Posterior cingulate gyrus (tissue), 11 donors: Measurements from ENCODE around the gene MORN5.
"Not testable (repeated sequence)": the region's sequence is repeated elsewhere in the genome, so short reads cannot be mapped to it uniquely, and the experiment has no call there.

Source experiments
- DNase-seq, 10 donors: peaks; one replicate each; pipeline versions ENCODE4 v3.0.0 to v3.0.0-alpha.2; 2020 to 2021; ENCODE audit warnings: mixed read lengths in 3 of 10
- intact Hi-C: fragments of 100-400 bp; cut with DNase I; formaldehyde crosslinking; loops from one replicate; pipeline ENCODE4 v1.15.1; 2023

MORN5 gene

DNA sequence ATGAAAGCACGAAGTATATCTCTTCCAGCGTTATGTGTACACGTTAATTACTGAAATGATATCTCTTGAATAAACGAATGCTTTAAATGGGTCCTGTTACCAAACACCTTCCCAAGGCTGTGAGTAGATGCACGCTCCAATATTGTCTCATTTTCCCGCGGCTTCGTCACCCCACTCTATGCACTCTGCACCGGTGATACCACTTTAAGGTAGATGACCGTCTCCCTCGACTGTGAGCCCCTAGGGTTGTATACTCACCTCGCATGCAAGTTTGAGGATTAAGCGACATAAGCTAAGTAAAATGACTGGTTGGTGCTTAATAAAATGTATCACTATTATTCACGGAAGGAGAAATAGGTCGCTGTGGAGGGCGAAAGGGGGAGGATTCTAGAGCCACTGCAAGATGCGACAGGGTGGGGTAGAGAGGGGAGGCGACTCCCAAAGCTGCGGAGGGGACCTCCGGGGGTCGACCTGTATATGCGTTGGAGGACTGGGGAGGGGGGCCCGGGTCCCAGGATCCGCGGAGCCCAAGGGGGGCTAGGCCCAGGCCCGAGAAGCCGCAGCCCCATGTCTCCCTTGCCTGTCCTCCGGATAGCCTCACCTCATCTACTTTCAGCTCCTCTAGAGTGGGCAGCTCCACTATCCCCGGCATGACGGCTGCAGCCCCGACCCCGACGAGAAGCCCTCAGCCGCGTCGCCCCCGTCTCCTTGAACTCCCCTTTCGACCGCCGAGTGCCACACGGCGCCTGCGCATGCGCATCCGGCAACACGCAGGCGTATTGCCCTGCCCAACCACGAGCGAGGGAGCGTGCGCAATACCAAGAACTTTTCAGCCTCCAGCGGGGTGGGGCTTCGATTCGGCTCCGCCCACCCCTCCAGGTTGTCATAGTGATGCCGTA is at the start of gene MORN5, which contains the start of gene NDUFA8:
Gene MORN5 (plus strand): TSS at position 883 of the 899 bp plus-strand sequence. CDS start 65 bp downstream, outside the sequence.
Gene NDUFA8 (minus strand): TSS at position 754 of the 899 bp plus-strand sequence. CDS start 102 bp downstream, at position 652.
- intact Hi-C loops, result no loop called here
- peak; percentile 86 to 99 (median 91) for DNase-seq

DNA sequence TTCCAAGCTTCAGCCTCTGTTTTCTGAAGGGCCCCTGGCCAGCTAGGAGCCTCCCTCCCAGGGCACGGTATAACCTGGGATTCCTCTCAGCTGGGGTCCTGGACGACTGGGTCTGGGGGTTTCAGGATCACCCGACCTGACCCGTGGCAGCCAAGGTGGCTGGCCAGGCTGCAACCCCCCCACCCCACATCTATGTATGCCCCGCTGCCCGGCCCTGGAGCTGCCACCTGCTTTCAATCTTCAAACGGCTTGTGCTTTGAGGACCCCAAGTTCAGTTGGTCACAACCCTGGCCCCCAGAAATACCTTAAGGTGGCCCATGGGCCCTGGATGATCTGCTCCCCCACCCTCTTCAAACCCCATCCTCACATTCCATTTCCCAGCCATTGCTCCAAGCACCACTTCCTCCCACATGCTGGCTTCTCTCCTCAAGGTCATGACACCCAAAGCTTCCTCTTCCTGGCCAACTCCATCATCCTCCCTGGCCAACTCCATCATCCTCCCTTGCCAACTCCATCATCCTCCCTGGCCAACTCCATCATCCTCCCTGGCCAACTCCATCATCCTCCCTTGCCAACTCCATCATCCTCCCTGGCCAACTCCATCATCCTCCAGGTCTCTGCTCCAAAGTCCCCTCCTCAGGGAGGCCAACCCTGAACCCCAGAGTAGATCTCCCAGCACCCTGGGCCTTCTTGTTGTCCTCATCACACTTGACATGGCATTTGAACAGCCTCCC is 49.4 kb upstream of the MORN5 start:
- intact Hi-C loops, result no loop called here

DNA sequence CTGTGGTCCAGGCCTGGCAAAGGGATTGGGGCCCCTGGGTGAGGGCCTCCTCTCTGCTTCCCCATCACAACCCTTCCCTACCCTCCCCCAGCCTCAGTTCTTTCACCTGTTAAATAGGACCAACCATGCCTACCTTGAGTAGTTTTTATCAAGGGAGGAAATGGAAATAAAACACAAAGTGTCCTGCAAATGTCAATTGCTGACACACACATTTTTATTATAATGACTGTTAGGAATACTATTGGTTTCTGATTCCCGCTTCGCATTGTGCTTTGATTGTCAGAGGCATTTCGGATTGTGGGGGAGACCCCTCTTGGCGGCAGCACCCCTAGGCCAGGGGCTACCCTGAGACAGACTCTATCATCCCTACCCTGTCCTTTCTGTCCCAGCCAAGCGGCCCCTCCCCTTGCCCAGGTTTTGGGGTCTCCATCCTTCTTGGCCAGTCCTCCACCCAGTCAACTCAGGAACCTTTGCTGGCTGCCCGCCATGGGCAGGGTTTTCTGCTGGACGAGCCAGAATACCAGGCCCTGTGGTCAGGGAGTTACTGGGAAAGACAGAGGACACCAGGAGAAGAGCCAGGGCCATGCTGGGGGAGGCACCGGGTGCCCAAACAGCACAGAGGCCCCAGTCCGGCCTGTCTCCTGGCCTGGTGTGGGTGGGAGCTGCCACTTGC is 48.2 kb upstream of the MORN5 start:
- intact Hi-C loops, result no loop called here
- DNase-seq, result peak in 1 of 10 donors; percentile 79

More for the DNA sequence above, 49.4 kb upstream of the MORN5 start:
- no peak for DNase-seq

DNA sequence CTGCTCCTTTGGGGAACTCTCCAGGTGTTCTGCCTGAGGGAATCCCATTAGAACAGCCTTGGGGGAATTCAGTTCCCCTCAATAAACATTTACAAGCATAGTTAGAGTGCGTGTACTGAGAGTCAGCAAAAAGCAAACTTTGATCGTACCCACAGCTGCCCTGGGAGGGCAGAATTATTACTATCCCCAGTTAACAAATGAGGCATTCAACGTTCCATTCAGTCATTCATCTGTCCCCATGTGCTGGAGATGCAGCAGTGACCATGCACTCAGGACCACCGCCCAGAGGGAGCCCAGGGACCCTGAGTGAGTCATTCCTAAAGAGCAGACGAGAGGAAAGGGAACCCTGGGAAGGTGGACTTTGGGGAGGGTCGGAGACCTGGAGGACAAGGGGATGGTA is 47.5 kb upstream of the MORN5 start:
- intact Hi-C loops, result no loop called here
- no peak for DNase-seq

DNA sequence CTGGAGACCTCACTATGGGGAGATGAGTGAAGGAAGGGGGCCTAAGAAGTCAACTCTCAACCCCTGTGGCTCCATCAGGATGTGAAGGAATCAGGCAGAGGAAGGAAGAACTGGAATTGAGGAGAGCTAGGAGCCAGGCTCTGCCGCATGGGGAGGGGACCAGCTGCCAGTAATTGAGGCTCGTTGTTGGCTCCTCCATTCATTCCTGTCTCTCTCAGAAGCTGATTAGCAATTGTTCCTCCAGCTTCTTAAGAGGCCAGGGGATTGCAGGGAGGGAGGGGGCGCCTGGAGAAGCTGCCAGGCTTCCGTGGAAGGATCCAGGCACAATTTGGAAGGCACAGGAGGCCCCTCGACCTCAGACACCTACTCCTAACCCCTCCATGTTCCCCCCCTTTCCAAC is 46.1 kb upstream of the MORN5 start:
- DNase-seq, result peak in 1 of 10 donors; percentile 86
- intact Hi-C loops, result no loop called here

DNA sequence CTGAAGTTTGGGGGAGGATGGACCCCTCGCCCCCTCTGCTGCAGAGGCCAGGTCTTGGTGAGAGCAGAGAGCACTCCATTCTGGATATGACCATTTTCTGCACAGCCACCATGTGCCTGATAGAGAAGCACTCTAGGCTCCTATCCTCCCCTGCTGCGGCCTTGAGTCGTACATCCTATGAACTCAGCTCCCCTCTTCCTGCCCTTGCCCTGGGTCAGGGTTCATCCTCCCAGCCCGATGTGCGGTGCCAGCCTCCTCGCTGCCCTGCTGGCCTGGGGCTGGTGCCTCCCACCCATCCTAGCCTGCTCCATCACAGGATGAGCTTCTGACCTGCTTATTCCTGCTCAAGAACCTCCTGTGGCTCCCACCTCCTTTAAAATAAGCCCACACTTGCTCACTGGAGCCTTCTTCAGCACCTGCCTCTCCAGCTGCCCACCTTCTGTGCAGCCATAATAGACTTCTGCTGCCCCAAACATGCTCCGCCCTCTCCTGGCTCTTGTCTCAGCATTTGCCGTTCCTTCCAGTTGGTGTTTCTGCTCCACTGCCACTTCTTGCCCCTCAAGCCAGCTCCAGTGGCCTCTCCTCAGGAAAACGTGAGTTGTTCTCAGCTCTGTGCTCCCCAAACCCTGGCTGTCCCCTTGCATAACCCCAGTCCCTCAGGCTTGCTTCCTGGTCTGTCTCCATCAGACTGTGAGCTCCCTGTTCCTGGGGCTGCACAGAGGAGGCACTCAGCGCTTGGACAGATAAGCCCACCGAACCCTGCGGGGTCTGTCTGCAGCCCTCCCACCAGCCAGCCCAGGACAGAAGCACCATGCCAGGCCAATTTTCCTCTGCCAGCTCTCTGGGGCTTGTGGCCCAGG is 44.3 kb upstream of the MORN5 start:
- peak in 2 of 10 donors; percentile 40 to 77 for DNase-seq
- intact Hi-C loops, result no loop called here

DNA sequence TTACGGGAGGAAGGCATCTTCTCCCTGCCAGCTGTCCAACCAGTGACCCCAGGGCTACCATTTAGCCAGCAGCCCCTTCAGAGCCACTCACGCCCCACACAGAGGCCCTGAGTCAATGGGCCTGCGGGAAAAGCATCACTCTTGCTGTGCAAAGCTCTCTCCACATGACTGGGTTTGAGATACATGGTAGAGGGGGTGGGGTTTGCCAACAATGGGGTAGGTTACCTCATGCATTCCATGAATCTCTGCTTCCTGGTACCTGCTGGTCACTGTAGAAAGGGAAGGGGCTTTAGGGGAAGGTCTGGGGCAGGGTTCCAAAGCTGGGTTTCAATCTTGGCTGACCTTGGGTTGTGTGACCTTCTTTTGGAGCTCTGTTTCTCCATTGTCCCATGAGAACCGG is 43.7 kb upstream of the MORN5 start:
- intact Hi-C loops, result no loop called here
- peak in 1 of 10 donors; percentile 18 for DNase-seq

DNA sequence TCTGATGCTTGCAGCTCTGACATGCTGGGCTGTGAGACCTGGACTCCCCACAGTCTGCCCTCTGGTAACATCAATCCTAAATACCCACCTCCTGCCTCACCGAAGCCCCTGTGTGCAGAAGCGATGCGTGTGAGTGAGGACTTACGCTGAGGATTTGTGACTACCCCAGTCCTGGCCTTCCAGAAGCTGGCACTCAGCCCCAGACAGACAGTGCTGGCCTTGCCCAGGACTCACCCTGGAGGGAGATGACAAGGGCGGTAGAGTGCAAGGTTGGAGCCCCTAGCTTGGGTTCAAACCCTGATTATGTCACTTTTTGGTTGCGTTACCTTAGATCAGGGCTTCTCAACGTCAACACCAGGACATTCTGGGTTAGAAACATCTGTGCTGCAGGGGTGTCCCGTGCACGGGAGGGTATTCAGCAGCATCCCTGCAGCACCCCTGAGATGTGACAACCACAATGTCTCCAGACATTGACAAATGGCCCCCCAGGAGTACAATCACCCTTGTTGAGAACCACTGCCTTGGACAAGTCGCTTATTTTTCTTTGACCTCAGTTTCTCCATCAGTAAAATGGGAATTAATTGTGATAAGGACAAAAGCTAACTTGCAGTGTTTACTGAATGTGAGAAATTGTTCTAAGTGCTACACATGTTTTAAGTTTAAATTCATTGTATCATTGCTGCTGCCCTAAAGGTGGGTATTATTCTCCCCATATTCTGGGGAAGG is 43.1 kb upstream of the MORN5 start:
- intact Hi-C loops, result no loop called here
- DNase-seq, result no peak

DNA sequence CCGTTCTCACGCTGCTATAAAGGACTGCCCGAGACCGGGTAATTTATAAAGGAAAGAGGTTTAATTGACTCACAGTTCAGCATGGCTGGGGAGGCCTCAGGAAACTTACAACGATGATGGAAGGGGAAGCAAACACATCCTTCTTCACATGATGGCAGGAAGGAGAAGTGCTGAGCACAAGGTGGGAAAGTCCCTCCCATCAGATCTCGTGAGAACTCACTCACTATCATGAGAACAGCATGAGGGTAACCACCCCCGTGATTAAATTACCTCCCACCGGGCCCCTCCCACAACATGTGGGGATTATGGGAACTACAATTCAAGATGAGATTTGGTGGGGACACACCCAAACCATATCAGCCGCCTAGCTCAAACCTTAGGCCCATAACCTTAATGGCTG is 42.5 kb upstream of the MORN5 start:
- DNase-seq, intact Hi-C loops: not testable (repeated sequence)

DNA sequence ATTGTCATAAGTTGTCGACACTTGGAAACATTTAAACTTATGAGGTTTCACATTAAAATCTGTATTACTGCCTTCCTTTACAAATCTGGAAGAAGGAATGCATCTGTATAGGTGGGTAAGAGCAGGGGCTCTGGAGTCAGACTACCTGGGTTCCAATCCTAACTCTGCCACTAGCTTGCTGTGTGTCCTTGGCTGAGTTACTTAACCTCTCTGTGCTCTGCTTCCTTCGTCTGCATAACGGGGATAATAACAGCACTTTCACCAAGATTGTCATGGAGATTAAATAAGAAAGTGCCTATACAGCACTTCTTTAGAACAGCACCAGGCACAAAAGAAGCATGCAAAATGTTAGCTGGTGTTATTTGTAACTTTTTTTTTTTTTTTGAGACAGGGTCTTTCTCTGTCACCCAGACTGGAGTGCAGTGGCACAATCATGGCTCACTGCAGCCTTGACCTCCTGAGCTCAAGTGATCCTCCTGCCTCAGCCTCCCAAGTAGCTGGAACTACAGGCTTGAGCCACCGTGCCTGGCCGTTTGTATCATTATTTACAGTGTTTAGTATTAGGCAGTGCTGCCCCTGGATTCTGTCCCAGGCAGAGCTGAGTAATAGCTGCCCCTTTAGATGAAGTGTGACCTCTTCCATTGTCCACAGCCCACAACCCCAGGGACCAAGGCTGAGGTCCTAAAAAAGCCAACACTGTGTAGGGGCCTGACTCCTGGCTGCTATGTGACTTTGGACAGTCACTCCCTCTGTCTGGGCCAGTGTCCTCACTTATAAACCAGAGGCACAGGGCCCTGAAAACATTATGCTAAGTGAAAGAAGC is 41.2 kb upstream of the MORN5 start:
- DNase-seq, result no peak
- intact Hi-C loops, result no loop called here

DNA sequence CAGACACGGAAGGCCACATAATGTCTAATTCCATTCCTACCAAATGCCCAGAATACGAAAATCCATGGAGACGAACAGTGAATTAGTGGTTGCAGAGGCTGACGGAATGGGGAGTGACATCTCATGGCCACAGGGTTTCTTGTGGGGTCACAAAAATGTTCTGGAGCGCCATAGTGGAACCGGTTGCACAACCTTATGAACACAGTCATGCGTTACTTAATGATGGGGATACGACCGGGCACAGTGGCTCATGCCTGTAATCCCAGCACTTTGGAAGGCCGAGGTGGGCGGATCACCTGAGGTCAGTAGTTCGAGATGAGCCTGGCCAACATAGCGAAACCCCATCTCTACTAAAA is 40.6 kb upstream of the MORN5 start:
- DNase-seq, result peak in 1 of 10 donors; percentile 24
- intact Hi-C loops, result no loop called here

DNA sequence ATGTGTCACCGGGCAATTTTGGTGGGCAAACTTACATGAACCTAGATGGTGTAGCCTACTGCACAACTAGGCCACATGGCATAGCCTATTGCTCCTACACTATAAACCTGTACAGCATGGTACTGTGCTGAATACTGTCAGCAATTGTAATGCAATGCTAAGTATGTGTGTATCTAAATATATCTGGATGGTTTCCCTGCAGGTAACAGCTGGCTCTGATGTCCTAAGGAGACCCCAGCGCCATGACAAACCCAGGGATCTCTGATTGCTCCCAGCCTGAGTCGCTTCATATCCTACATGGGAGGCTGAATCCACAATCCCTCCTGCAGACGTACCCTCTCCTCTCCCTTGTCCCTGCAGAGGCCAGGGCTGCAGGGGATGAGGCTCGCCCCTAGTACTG is 40.0 kb upstream of the MORN5 start:
- intact Hi-C loops, result loop anchor here (10.0 kb wide), 3 partner anchors 145 to 695 kb away; partner anchors contain the start of genes MRRF and RBM18
- DNase-seq, result peak in 1 of 10 donors; percentile 73

DNA sequence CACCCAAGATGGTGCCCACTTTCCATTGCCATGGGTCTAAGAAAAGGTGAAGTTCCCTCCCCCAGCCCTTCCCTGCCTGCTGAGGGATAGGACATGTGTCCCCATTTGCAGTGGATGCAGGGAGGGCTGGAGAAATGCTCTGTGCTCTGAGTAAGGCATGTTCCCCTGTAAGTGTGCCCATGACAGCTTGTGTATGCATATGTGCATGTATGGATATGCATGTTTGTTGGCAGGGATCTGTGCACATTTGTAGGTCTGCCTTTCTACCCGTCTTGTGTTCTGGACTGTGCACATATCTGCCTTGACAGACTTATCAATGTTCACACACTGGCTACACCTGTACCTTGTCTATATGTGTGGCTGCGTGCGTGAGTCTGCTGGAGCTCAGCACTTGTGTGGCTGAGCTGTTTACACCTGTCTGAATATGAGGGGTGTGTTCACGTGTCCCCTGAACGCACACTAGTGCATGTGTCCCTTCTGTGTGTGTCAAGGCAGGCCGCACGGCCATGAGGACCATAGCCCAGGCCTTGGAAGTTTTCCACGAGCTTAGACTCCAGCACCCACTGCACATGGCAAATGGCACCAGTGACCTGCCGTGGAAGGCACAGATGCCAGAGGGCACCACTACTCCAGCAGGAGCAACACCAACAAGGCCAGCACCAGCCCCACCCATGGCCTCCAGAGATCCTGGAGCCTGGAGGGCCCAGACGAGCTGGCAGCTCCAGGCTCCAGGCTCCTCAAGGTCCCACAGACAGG is 39.2 kb upstream of the MORN5 start:
- intact Hi-C loops, result loop anchor here (10.0 kb wide), 3 partner anchors 144 to 694 kb away; partner anchors contain the start of genes MRRF and RBM18
- peak in 1 of 10 donors; percentile 55 for DNase-seq

DNA sequence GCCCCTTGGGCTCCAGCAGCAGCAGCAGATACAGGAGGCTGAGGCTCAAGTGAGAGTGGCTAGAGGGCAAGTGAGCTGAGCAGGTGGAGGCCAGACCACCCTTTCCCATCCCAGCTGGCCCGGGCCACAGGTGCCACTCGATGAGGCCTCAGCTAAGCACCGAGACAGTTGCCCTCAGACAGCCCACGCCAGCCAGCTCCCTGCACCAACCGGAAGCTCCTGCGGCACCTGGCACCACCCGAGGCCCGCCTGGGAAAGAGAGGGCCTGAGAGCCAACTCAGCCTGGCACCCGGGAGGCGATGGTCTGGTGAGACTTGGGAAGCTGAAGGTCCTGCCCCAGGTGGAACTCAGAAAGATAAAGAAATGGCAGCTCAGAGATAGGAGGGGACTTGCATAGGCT is 38.3 kb upstream of the MORN5 start:
- intact Hi-C loops, result loop anchor here (10.0 kb wide), 3 partner anchors 143 to 693 kb away; partner anchors contain the start of genes MRRF and RBM18
- DNase-seq, result peak in 1 of 10 donors; percentile 80

DNA sequence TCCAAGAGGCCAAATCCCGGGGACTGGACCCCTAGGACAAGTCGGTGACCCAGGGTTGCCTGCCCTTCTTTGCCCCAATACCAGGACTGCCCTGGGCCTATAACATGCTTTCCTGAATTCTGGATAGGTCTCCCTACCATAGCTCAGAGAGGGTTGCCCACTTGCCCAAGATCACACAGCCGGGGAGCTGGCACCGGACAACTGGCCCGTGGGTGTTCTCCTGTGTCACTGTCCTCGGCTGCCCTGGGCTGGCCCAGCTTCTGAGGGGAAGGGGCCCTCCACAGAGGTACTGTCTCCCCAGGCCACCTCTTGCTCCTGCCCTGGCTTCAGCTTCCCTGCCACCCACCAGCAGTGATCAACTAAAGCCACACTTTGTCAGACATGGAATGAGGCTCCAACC is 37.8 kb upstream of the MORN5 start:
- intact Hi-C loops, result loop anchor here (10.0 kb wide), 3 partner anchors 143 to 693 kb away; partner anchors contain the start of genes MRRF and RBM18
- peak in 1 of 10 donors; percentile 81 for DNase-seq

DNA sequence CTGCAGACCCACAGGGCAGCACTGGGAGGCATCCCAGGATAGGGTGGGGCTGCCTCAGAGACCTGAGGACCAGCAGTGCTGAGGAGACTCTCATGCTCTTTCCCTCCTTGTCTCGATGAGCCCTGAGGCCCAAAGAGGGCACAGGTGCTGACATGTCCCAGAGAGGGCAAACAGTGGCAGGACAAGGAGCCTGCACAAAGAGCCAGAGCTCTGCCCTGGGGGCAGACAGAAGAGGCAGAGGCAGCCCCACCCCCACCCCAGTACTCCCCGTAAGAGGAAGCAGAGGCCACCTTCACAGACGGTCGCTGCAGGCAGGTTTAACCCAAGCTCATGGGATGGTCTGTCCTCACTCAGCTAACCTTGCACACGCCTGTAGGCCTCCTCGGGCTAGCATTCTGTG is 37.2 kb upstream of the MORN5 start:
- DNase-seq, result peak in 1 of 10 donors; percentile 51
- intact Hi-C loops, result loop anchor here (10.0 kb wide), 3 partner anchors 142 to 692 kb away; partner anchors contain the start of genes MRRF and RBM18
